NCI-H82 treated with DMSO at 0.1 percent for 48 hours (cell line): ENCODE results near the gene CNOT4.
A peak's percentile ranks its signal among the peaks of the same experiment; 100 is the strongest.
"Not testable (repeated sequence)": the region's sequence is repeated elsewhere in the genome, so short reads cannot be mapped to it uniquely, and the experiment has no call there.

Experiments used
- DNase-seq: peaks from one replicate; lab custom pipeline; 2025; ENCODE audit not compliant: unreplicated experiment; lab: John Stamatoyannopoulos, UW

The CNOT4 gene

DNA sequence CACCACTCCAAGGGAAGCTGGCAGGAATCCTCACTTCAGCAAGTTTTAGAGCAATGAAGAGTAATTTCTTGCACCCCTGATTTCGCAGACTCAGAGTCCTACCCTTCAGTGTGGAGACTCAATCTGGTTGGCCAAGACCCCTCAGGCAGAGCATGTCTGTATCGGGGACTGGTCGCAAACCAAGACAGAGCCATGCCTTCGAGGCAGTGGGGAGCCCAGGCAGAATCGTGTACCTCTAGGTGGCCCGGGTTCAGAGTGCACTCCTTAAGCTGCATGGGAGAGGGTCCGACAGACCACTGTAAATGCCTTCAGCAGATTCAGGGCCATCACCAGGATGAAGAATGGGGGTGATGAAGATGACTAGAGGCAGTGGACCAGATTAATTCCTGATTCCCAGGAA is 181.4 kb downstream of the CNOT4 start:
- no peak for DNase-seq

GRCh38 chr7:135328053-135328452 is 181.8 kb downstream of the CNOT4 start:
- DNase-seq = no peak

GRCh38 chr7:135327458-135327857 is 182.4 kb downstream of the CNOT4 start:
- DNase-seq = no peak

GRCh38 chr7:135326636-135327280 is 183.1 kb downstream of the CNOT4 start:
- DNase-seq = no peak

DNA sequence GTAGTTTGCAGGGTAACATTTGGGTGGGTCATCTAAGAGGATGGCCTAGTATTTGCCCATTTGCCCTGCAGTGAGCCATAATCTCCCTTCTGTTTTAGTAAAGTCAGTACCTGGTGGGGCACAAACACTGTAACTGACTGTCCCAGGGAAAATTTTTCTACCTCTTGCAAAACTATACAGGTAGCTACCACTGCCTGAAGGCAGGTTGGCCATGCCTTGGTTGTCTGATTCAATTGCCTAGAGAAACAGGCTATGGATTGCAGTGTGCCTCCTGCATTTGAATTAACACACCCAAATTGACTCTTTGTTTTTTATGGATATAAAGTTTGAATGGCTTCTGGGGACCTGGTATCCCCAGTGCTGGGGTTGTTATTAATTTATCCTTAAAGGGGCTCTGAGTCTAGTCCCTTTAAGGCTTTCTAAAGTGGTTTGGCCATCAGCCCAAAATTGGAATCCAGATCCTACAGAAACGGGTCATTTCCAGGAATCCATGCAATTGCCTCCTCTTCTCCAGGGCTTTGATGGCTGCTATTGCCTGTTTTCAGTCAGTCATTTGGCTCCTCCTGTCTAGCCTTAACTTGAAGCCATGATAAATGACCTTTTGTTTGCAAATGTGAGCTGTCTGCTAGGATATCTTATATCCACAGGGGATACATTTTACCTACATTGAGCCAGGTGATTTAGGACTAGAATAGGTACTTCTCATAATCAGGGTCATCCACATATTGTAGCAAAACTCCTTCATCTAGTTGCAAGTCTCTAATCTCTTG is 187.1 kb downstream of the CNOT4 start:
- DNase-seq = no peak

DNA sequence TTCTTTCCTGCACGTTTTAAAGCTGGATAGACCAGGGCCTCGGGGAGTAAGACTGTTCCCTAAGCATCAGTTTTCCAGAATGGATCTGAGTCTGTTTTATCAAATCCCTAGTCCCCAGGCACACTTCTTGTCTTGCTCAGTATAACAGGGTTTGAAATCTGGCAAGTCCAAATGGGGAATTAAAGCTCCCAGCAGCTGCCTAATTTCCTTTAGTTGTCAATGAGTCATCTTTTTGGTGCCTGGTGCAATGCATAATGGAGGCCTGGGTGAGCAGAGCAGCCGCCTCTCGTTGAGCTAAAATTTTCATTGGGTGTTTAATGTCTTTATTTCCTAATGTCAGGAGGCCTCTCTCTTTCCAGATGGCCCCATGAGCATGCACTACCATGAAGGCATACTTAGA is 188.3 kb downstream of the CNOT4 start:
- peak; percentile 26 for DNase-seq

- not testable (repeated sequence) for DNase-seq
These were observed 188.9 kb downstream of the CNOT4 start for GRCh38 chr7:135320953-135321352.

DNA sequence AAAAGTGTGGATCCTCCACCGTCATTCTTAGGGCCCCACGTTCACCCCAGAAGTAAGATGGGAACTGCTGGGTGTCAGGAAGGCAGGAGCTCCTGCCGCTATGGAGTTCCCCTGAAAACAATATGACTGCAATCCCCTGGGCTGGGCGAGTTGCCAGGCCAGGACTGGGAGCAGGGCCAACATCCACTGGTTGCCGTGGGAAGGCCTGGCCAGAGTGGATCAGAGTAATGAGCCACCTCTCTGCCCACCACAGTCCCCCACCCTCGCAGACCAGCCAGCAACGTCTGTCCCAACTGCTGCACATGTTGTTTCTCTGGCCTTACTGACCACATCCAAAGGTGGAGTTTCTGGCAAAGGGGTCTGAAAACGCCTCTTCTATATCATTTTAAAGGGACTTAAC is 189.6 kb downstream of the CNOT4 start:
- no peak for DNase-seq

GRCh38 chr7:135317676-135318325 is 192.1 kb downstream of the CNOT4 start:
- peak; percentile 57 for DNase-seq

DNA sequence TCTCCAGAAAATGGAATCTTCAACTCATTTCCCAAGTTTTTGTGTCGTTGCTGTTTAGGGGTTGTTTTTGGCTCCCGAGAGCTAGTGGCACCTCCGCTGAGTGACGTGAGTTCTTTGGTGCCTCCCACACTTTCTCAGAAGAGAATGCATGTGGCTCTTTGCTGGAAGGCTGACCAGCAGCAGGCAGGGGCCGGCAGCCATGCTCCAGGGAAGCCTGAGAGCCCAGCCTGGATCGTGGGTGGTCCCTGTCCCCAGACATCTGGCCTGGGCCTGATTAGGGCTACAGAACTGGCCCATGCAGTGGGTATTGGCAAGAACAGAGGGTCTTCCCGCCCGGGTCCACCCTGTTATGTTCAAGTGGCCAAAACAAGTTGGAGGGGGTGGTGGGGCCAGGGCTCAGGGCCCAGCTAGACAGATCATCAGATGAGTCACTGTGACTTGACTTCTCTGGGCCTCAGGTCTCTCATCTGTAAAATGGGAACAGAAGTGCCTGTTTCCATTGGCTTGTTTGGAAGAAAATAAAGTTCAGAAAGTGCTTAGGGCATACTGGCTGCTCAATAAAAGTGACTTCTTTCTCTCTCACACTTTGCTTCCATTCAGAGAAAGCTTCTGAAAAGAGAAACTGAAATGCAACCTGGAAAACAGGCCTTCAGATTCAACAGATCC is 193.1 kb downstream of the CNOT4 start:
- no peak for DNase-seq

DNA sequence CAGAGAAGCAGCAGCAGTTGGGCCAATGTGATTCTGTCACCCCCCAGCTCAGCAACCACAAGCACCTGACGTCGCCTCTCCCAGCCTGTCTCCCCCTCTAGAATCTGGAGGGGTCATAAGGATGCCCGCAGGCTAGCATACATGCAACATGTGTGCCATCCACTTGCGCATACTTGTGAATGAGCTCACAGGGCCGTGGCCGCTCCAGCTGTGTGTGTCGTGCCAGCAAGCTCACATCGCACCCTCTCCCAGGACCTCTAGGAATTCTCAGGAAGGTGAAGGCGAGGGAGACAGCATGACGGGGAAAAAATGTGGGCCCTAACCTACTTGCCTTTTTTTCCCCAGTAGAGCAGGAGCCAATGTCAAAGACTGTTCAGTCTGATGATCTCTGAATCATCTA is 195.9 kb downstream of the CNOT4 start:
- no peak for DNase-seq
